Brain microvascular endothelial cell (primary cell): ENCODE results near the gene ARHGDIB.

Source experiments
- DNase-seq: peaks from one replicate; pipeline ENCODE4 v3.0.0-alpha.2; 2020
- H3K27ac ChIP-seq: fragments of 250-450 bp; sonication (Bioruptor Pico); 2 replicates; pipeline ENCODE4 v1.5.1; 2020; ENCODE audit warnings: mild to moderate bottlenecking, moderate library complexity
- H3K27me3 ChIP-seq: fragments of 250-450 bp; sonication (Bioruptor Pico); replicated peaks from 2 replicates; pipeline ENCODE4 v1.5.1; 2020; ENCODE audit warnings: mild to moderate bottlenecking
- H3K36me3 ChIP-seq: fragments of 250-450 bp; sonication (Bioruptor Pico); replicated peaks from 2 replicates; pipeline ENCODE4 v1.5.1; 2020; ENCODE audit warnings: mild to moderate bottlenecking
- H3K4me3 ChIP-seq: 2 replicates; pipeline ENCODE4 v1.5.1; 2011; ENCODE audit warnings: low read depth, mild to moderate bottlenecking, control low read depth, low read length, moderate library complexity
- CTCF ChIP-seq: IDR thresholded peaks from 2 replicates; pipeline ENCODE4 v1.5.1; 2011; ENCODE audit warnings: low read depth, mild to moderate bottlenecking, moderate library complexity, low read length, control low read depth, inconsistent platforms; ENCODE audit errors: missing control alignments
- in situ Hi-C: cut with HindIII; loops from 2 replicates; pipeline ENCODE4 v1.10.0; 2017; ENCODE audit warnings: low sequenced_read_pairs, low pct_ligation_motif_present

The ARHGDIB gene

GRCh38 chr12:14961466-14962152 lies at the start of gene ARHGDIB:
Gene ARHGDIB (minus strand): TSS chr12:14961601. CDS start chr12:14950712, 10,889 bp downstream.
- no peak for DNase-seq
- Histone ChIP-seq H3K36me3 (no peaks in the 10 kb centered on the region), H3K27me3 (no peaks in the 10 kb centered on the region), H3K27ac (peak within 1 kb of the TSS; percentile 69), H3K4me3 (peak within 1 kb of the TSS; percentile 48)
- TF ChIP-seq CTCF = no peak
- in situ Hi-C loops = no loop called here

- in situ Hi-C loops = no loop called here
- no peak for DNase-seq
- peak; percentile 44 for TF ChIP-seq CTCF
- Histone ChIP-seq H3K27me3 (no peaks in the 10 kb centered on the region), H3K27ac (no peak overlapping the region), H3K4me3 (no peak overlapping the region), H3K36me3 (no peaks in the 10 kb centered on the region)
Observed at GRCh38 chr12:15011162-15011561, 49.8 kb upstream of the ARHGDIB start.

- H3K27me3 ChIP-seq = no peaks in the 10 kb centered on the region
- H3K27ac ChIP-seq = no peak overlapping the region
Observed at GRCh38 chr12:15007551-15007950, 46.1 kb upstream of the ARHGDIB start.

GRCh38 chr12:15005064-15005463 lies 43.7 kb upstream of the ARHGDIB start:
- no peaks in the 10 kb centered on the region for H3K36me3 ChIP-seq
- no peaks in the 10 kb centered on the region for H3K27me3 ChIP-seq
- in situ Hi-C loops = no loop called here
- no peak overlapping the region for H3K4me3 ChIP-seq
- H3K27ac ChIP-seq = no peak overlapping the region
- TF ChIP-seq CTCF = no peak
- no peak for DNase-seq

More at GRCh38 chr12:15007551-15007950, 46.1 kb upstream of the ARHGDIB start:
- in situ Hi-C loops = no loop called here
- DNase-seq = no peak
- no peak for TF ChIP-seq CTCF
- H3K36me3 ChIP-seq = no peaks in the 10 kb centered on the region
- H3K4me3 ChIP-seq = no peak overlapping the region

GRCh38 chr12:15004421-15004820 lies 43.0 kb upstream of the ARHGDIB start:
- in situ Hi-C loops = no loop called here
- Histone ChIP-seq H3K4me3 (no peak overlapping the region), H3K27me3 (no peaks in the 10 kb centered on the region), H3K27ac (no peak overlapping the region), H3K36me3 (no peaks in the 10 kb centered on the region)
- TF ChIP-seq CTCF = no peak
- no peak for DNase-seq

- DNase-seq = peak; percentile 5
- no peak overlapping the region for H3K4me3 ChIP-seq
- H3K27me3 ChIP-seq = no peaks in the 10 kb centered on the region
- no peaks in the 10 kb centered on the region for H3K36me3 ChIP-seq
- no peak for TF ChIP-seq CTCF
- no peak overlapping the region for H3K27ac ChIP-seq
- in situ Hi-C loops = no loop called here
Observed at GRCh38 chr12:15001733-15002382, 40.5 kb upstream of the ARHGDIB start.
